Vagina (tissue), 2 donors: ENCODE results near the gene KCNJ15. TPM values are rescaled to one million over a fixed set of nuclear protein-coding genes. Genes with fewer than 3 reads are reported as not detected.

Experiments used
- DNase-seq, 2 donors: peaks; one replicate each; pipeline ENCODE4 v3.0.0-alpha.2; 2017; ENCODE audit errors: extremely low spot score in 2 of 2
- H3K27ac ChIP-seq: fragments of 200-600 bp; sonication (generic); one replicate; pipeline ENCODE4 v1.5.1; 2019
- H3K27me3 ChIP-seq: fragments of 200-600 bp; sonication (generic); one replicate; pipeline ENCODE4 v1.5.1; 2019
- H3K36me3 ChIP-seq, 2 donors: fragments of 200-600 bp; sonication (generic); one replicate each; pipeline ENCODE4 v1.5.1; 2017 to 2019
- H3K4me1 ChIP-seq: fragments of 200-600 bp; sonication (generic); one replicate; pipeline ENCODE4 v1.5.1; 2019
- H3K4me3 ChIP-seq, 2 donors: fragments of 200-600 bp; sonication (generic); 1 replicate in 1 of 2; 2 replicates in 1 of 2; pipeline ENCODE4 v1.5.1; 2016 to 2019
- H3K9me3 ChIP-seq: fragments of 200-600 bp; sonication (generic); one replicate; pipeline ENCODE4 v1.5.1; 2019
- POLR2A ChIP-seq, 2 donors: fragments of 450-650 bp; IDR thresholded peaks; one replicate each; pipeline ENCODE4 v1.6.1; 2017; ENCODE audit warnings: antibody characterized with exemption in 2 of 2, mild to moderate bottlenecking in 2 of 2, moderate library complexity in 2 of 2
- POLR2AphosphoS5 ChIP-seq, 2 donors: sonication (generic); formaldehyde crosslinking; IDR thresholded peaks; one replicate each; pipeline ENCODE4 v1.9.0; 2017; ENCODE audit warnings: antibody characterized with exemption in 2 of 2, mild to moderate bottlenecking in 2 of 2, low read depth in 1 of 2; ENCODE audit not compliant: insufficient read depth in 1 of 2
- intact Hi-C: fragments of 100-400 bp; cut with DNase I; formaldehyde crosslinking; loops from one replicate; pipeline ENCODE4 v1.15.1; 2023
- total RNA-seq: library from RNA; depleted of rRNA; stranded (reverse); fragments of >200 nt; gene quantifications from one replicate; pipeline ENCODE4 v1.2.3, GENCODE V29; 2016
- TF ChIP-seq, protein P1 (sequence below), 3 experiments: fragments of 450-650 bp in 2 of 3; fragments of 200-600 bp in 1 of 3; sonication (generic) in 1 of 3; IDR thresholded peaks; one replicate each; pipeline ENCODE4 v1.5.1; 2017 to 2019; ENCODE audit warnings: antibody characterized with exemption in 3 of 3, mild to moderate bottlenecking in 2 of 3, moderate library complexity in 2 of 3

The KCNJ15 gene
- 12.3 TPM for total RNA-seq

GRCh38 chr21:38256599-38257302, at the start of gene KCNJ15:
TSS of gene KCNJ15 (plus strand) at chr21:38256991. CDS start at chr21:38299262, 42,271 bp downstream.
- no peaks in the 10 kb centered on the region for H3K27me3 ChIP-seq
- TF ChIP-seq, protein P1, sequence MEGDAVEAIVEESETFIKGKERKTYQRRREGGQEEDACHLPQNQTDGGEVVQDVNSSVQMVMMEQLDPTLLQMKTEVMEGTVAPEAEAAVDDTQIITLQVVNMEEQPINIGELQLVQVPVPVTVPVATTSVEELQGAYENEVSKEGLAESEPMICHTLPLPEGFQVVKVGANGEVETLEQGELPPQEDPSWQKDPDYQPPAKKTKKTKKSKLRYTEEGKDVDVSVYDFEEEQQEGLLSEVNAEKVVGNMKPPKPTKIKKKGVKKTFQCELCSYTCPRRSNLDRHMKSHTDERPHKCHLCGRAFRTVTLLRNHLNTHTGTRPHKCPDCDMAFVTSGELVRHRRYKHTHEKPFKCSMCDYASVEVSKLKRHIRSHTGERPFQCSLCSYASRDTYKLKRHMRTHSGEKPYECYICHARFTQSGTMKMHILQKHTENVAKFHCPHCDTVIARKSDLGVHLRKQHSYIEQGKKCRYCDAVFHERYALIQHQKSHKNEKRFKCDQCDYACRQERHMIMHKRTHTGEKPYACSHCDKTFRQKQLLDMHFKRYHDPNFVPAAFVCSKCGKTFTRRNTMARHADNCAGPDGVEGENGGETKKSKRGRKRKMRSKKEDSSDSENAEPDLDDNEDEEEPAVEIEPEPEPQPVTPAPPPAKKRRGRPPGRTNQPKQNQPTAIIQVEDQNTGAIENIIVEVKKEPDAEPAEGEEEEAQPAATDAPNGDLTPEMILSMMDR (IDR thresholded peaks at IDR 0.05): no peak
- TF ChIP-seq POLR2A (IDR thresholded peaks at IDR 0.05) (no peak), POLR2AphosphoS5 (IDR thresholded peaks at IDR 0.05; ENCODE audit: insufficient read depth in 1 of 2, low read depth in 1 of 2) (no peak)
- H3K36me3 ChIP-seq: no peaks in the 10 kb centered on the region
- no peaks in the 10 kb centered on the region for H3K9me3 ChIP-seq
- DNase-seq: no peak
- intact Hi-C loops: no loop called here
- H3K4me3 ChIP-seq: peak within 1 kb of the TSS in 1 of 2 donors; percentile 34
- peak within 1 kb of the TSS; percentile 2 for H3K27ac ChIP-seq
- H3K4me1 ChIP-seq: no peaks in the 10 kb centered on the region

GRCh38 chr21:38208118-38208517, 48.7 kb upstream of the KCNJ15 start:
- intact Hi-C loops: no loop called here
- no peak overlapping the region for H3K4me3 ChIP-seq
- DNase-seq: no peak
- no peaks in the 10 kb centered on the region for H3K9me3 ChIP-seq
- H3K27me3 ChIP-seq: no peaks in the 10 kb centered on the region
- H3K4me1 ChIP-seq: no peaks in the 10 kb centered on the region
- H3K27ac ChIP-seq: no peak overlapping the region
- H3K36me3 ChIP-seq: no peaks in the 10 kb centered on the region
- no peak for TF ChIP-seq POLR2AphosphoS5 (IDR thresholded peaks at IDR 0.05; ENCODE audit: insufficient read depth in 1 of 2, low read depth in 1 of 2)
- TF ChIP-seq POLR2A (IDR thresholded peaks at IDR 0.05): no peak
- TF ChIP-seq, protein P1 (IDR thresholded peaks at IDR 0.05): no peak

- TF ChIP-seq, protein P1 (IDR thresholded peaks at IDR 0.05): no peak
- TF ChIP-seq POLR2A (IDR thresholded peaks at IDR 0.05) (no peak), POLR2AphosphoS5 (IDR thresholded peaks at IDR 0.05; ENCODE audit: insufficient read depth in 1 of 2, low read depth in 1 of 2) (no peak)
- no peak overlapping the region for H3K27ac ChIP-seq
- no peaks in the 10 kb centered on the region for H3K27me3 ChIP-seq
- H3K4me1 ChIP-seq: no peaks in the 10 kb centered on the region
- intact Hi-C loops: loop anchor here (10.0 kb wide), 1 partner anchor 143 kb away; no protein-coding TSS in a partner anchor
- H3K4me3 ChIP-seq: no peak overlapping the region
- no peaks in the 10 kb centered on the region for H3K9me3 ChIP-seq
- H3K36me3 ChIP-seq: no peaks in the 10 kb centered on the region
- no peak for DNase-seq
These were observed 45.5 kb upstream of the KCNJ15 start for GRCh38 chr21:38211321-38211720.

GRCh38 chr21:38212706-38213105, 44.1 kb upstream of the KCNJ15 start:
- intact Hi-C loops: loop anchor here (10.0 kb wide), 1 partner anchor 142 kb away; no protein-coding TSS in a partner anchor
- TF ChIP-seq, protein P1 (IDR thresholded peaks at IDR 0.05): no peak
- TF ChIP-seq POLR2AphosphoS5 (IDR thresholded peaks at IDR 0.05; ENCODE audit: insufficient read depth in 1 of 2, low read depth in 1 of 2): no peak
- TF ChIP-seq POLR2A (IDR thresholded peaks at IDR 0.05): no peak
- no peaks in the 10 kb centered on the region for H3K4me1 ChIP-seq

GRCh38 chr21:38219049-38219628, 37.7 kb upstream of the KCNJ15 start:
- Histone ChIP-seq H3K27me3 (no peaks in the 10 kb centered on the region), H3K36me3 (no peaks in the 10 kb centered on the region), H3K9me3 (peaks cover 9% of the 10 kb centered on the region), H3K4me3 (no peak overlapping the region), H3K27ac (no peak overlapping the region), H3K4me1 (no peaks in the 10 kb centered on the region)
- no peak for TF ChIP-seq POLR2A (IDR thresholded peaks at IDR 0.05)
- TF ChIP-seq, protein P1 (IDR thresholded peaks at IDR 0.05): peak; percentile 81 to 94 (median 88)
- TF ChIP-seq POLR2AphosphoS5 (IDR thresholded peaks at IDR 0.05; ENCODE audit: insufficient read depth in 1 of 2, low read depth in 1 of 2): peak in 1 of 2 donors; percentile 62
- intact Hi-C loops: loop anchor here (10.0 kb wide), 1 partner anchor 136 kb away; no protein-coding TSS in a partner anchor
- no peak for DNase-seq

More at GRCh38 chr21:38212706-38213105, 44.1 kb upstream of the KCNJ15 start:
- no peak overlapping the region for H3K4me3 ChIP-seq
- H3K9me3 ChIP-seq: no peaks in the 10 kb centered on the region
- H3K36me3 ChIP-seq: no peaks in the 10 kb centered on the region
- DNase-seq: no peak
- H3K27ac ChIP-seq: no peak overlapping the region
- no peaks in the 10 kb centered on the region for H3K27me3 ChIP-seq
